VCaP (cell line): ENCODE data around the gene GOLIM4.

Experiments
- H3K27ac ChIP-seq: fragments of 450-650 bp; 2 replicates; pipeline ENCODE4 v1.5.1; 2017
- TF ChIP-seq, protein P1 (sequence below): fragments of 450-650 bp; conservative IDR thresholded peaks from 2 replicates; pipeline ENCODE4 v1.5.1; 2017; ENCODE audit warnings: mild to moderate bottlenecking, moderate library complexity

The GOLIM4 gene

GRCh38 chr3:168037020-168037419 is 58.7 kb downstream of the GOLIM4 start:
- TF ChIP-seq, protein P1, sequence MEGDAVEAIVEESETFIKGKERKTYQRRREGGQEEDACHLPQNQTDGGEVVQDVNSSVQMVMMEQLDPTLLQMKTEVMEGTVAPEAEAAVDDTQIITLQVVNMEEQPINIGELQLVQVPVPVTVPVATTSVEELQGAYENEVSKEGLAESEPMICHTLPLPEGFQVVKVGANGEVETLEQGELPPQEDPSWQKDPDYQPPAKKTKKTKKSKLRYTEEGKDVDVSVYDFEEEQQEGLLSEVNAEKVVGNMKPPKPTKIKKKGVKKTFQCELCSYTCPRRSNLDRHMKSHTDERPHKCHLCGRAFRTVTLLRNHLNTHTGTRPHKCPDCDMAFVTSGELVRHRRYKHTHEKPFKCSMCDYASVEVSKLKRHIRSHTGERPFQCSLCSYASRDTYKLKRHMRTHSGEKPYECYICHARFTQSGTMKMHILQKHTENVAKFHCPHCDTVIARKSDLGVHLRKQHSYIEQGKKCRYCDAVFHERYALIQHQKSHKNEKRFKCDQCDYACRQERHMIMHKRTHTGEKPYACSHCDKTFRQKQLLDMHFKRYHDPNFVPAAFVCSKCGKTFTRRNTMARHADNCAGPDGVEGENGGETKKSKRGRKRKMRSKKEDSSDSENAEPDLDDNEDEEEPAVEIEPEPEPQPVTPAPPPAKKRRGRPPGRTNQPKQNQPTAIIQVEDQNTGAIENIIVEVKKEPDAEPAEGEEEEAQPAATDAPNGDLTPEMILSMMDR = no peak
- no peak overlapping the region for H3K27ac ChIP-seq

DNA sequence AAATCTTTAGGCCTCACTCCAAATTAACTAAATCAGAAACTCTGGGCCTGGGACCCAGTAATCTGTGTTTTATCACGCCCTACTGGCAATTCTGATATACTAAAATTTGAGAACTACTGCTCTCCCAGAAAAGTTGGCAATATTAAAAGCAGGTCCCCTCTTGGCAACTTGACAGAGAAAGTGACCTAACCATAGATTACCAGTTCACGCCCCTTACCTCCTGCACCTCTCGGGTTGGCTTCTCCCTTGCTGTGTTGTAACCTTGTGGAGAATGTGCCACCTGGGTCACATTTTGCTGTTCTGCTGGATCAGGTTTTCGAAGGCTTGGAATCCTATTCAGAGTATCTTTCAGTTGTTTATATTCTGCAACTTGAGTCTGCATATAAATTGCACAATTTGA is 59.1 kb downstream of the GOLIM4 start:
- TF ChIP-seq, protein P1 = no peak
- no peak overlapping the region for H3K27ac ChIP-seq

DNA sequence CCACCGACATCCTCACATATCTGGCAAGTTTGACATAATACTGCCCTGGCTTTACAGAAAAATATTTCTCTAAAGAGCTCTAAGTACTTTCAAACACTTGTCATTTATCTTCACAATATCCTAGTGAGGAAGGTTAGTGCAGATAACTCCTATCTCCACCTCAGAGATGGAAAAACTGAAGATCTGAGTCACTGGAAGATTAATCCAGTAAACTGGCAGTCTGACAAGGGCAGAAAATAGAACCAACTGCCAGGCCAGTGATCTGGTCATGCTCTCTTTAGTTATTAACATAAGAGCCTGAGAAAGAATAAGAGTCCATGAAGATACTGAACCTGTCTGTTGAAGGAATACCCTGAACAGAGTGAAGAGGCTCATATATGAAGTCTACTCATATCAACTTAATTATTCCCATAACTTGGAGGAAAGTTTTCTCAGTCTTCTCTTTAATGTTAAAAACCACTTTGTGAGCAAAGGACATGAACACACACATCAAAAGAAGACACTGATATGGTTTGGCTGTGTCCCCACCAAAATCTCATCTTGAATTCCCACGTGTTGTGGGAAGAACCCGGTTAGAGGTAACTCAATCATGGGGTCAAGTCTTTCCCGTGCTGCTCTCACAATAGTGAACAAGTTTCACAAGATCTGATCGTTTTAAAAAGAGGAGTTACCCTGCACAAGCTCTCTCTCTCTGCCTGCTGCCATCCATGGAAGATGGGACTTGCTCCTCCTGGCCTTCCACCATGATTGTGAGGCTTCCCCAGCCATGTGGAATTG is 61.4 kb downstream of the GOLIM4 start:
- TF ChIP-seq, protein P1 = no peak

DNA sequence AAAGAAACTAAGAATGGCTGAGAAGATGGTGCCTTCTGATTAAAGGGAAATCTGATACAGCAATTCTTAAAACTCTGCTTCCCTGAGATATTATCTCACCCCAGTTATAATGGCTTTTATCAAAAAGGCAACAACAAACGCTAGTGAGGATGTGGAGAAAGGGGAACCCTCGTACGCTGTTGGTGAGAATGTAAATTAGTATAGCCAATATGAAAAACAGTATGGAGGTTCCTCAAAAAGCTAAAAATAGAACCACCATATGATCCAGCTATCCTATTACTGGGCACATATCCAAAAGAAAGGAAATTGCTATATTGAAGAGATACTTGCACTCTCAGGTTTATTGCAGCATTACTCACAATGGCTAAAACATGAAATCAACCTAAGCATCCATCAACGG is 65.1 kb downstream of the GOLIM4 start:
- H3K27ac ChIP-seq = no peak overlapping the region

More for the DNA sequence above, 61.4 kb downstream of the GOLIM4 start:
- no peak overlapping the region for H3K27ac ChIP-seq

GRCh38 chr3:168029705-168030104 is 66.0 kb downstream of the GOLIM4 start:
- H3K27ac ChIP-seq = no peak overlapping the region
- TF ChIP-seq, protein P1 = no peak

More for the DNA sequence above, 65.1 kb downstream of the GOLIM4 start:
- TF ChIP-seq, protein P1 = no peak

GRCh38 chr3:168028086-168028485 is 67.6 kb downstream of the GOLIM4 start:
- TF ChIP-seq, protein P1 = no peak

GRCh38 chr3:168026764-168027163 is 69.0 kb downstream of the GOLIM4 start:
- no peak overlapping the region for H3K27ac ChIP-seq
- TF ChIP-seq, protein P1 = no peak

More at GRCh38 chr3:168028086-168028485, 67.6 kb downstream of the GOLIM4 start:
- no peak overlapping the region for H3K27ac ChIP-seq
